HL-60/S4 (cell line): ENCODE measurements around the gene ETV1.

Experiments
- in situ Hi-C: fragments of 300-500 bp; cut with MboI; formaldehyde crosslinking; loops from 2 replicates; pipeline ENCODE4 v1.14.3; 2022; ENCODE audit warnings: low sequenced_read_pairs

Gene ETV1

GRCh38 chr7:13987395-13987794 lies 2.1 kb downstream of the ETV1 start:
- in situ Hi-C loops = no loop called here

GRCh38 chr7:13986208-13986607 lies 3.3 kb downstream of the ETV1 start:
- in situ Hi-C loops = no loop called here

DNA sequence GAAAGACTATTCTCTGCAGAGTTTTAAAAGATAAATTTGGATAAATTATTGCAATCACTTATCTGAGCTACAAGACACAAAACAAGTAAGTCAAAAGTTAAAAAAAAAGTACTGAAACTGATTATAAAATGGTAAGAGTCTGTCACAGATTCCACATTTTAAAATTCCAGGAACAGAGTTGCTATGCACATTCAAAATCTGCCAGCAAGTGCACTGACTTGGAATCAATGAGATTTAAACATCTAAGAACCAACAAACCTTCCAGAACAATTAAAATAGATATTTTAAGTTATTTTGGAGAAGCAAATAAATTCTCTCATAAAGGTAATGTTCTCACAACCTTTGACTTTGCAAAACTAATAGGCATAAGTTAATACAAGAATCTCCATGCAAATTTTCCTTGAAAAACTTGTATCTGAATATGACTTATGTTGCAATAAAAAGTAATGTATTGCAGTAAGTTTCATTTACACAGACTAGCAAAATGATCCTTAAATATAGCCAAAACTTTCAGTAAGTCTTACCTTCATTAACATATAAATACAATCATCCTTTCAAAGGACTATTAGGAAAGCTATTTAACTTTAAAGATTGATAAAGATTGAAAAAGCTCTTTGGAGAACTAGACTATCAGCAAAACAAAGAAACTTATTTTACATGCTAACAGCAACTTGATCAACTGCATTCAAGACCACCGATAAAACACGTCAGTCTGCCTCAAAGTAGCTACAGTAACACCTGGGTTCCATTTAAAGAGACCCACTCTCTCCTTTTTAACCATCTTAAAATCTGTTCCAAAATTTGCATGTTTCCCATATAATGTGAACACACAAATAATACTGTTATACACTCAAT lies 4.4 kb downstream of the ETV1 start:
- in situ Hi-C loops = no loop called here

- in situ Hi-C loops = no loop called here
These were observed 5.4 kb downstream of the ETV1 start for GRCh38 chr7:13984061-13984460.

DNA sequence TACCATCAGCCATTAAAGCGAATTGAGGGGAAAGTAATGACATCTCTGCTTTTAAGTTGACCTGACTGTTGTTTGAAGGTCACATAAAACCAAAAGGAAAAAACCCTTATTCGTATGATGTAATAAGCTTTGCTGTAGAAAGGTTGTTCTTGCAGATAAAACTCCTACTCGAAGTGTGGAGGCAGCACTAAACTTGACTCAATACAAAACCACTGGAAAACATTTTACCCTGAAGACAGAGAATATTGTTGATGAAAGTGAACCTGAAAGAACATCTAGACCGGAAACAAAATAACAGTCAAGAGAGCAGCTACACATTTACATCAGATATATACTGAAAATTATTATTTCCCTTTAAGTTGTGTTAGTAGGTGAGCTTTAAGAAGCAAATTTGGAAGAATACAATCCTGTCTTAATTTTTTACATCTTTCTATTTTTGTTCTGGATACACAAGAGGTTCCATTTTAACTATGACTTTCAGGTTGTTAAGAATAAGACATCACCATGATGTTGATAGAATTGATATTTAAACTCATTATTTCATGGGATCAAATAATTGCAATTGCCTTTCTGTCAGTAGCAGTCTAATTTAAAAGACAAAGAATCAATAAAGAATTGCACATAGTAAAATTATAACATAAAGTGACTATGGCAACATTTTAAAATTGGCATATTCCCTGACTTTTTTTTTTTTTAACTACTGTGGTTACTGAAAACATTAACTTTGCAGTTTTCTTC lies 6.4 kb downstream of the ETV1 start:
- in situ Hi-C loops = no loop called here

DNA sequence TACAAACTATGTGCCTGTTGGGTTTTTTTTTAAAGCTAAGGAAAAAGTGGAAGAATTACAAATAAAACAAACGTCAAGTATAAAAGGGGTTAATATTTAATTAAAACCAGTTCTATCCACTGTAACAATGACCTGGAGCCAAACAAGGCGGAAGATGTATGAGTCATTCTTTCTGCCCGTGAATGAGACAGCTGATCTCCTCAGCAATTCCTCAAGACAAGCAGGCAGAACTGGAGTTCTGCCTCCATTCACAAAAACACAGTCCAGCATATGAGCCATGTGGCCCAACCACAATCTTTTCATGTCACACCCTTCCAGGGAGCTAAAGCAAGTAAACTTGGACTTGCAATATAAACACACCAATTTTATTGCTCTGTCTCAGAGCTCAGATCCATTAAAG lies 8.4 kb downstream of the ETV1 start:
- in situ Hi-C loops = no loop called here

- in situ Hi-C loops = no loop called here
These were observed 9.0 kb downstream of the ETV1 start for GRCh38 chr7:13980474-13980873.

DNA sequence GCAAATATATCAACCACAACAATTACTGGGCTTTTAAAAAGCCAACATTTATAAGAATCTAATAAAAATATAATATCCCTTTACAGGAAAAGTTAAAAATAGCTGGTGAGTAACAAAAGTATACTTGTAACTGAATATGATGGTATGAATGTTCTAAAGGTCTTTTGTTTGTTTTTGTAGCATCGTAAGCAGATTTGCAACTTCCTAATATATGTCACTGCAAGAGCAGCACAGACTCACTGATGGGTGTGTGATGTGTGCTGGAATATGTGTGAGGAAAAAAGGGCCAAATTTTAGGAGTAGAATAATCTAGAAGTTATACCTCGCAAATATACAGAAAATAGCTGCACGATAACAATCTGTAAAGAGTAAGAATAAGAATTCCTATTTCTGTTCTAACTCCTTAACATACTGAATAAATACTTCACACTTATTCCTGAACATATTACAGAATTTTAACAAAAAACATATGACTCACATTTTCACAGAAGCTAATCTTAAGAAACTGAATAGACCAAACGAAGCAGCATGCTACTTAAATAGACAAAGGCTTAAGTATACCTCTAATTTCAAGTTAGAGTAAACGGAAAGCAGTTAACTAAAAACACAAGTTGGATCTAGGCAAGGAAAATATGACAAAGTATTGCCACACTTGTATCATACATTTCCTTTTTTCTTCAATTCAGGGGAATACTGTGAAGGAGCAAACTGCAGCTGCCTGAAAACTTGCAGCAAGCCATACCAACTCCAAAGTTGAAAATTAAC lies 9.6 kb downstream of the ETV1 start:
- in situ Hi-C loops = no loop called here

- in situ Hi-C loops = no loop called here
These were observed 12.9 kb downstream of the ETV1 start for GRCh38 chr7:13976594-13976993.

DNA sequence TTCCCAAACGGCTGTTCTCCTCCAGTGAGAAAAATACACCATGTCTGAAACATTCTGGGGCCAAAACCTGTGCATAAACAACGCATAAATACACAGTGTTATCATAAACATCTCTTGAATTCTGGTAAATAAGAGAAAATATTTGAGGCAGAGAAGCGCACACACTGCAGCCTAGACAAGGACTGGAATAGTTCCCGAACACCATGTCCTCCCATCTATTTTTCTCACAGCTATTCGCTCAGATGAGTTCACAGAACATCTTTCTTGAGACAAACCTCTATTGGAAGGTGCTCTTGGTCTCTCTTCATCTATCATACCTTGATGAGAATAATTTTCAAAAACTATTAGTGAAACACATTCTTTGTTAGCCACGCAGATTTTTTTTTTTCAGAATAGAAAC lies 24.4 kb downstream of the ETV1 start:
- in situ Hi-C loops = no loop called here

DNA sequence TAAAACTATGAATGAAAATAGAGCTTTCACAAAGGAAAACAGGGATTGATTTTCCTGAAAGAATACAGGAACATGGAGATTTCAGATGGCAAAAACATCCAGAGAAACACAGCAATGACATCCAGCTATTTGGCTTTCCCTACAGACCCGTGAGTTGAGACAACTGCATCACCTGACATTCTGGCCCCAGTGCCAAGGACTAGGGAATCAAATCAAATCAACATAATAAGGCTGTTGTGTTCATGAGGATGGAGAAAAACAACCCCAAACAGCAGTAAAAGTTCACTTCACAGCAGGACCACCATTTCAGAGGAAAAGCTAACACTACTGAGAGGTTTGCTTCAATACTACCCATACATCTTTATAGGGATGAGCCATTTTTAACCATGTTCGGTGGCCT lies 25.5 kb downstream of the ETV1 start:
- in situ Hi-C loops = no loop called here

GRCh38 chr7:13955494-13955893 lies 34.0 kb downstream of the ETV1 start:
- in situ Hi-C loops = no loop called here

GRCh38 chr7:13953368-13953767 lies 36.1 kb downstream of the ETV1 start:
- in situ Hi-C loops = no loop called here

GRCh38 chr7:13952921-13953320 lies 36.5 kb downstream of the ETV1 start:
- in situ Hi-C loops = no loop called here

DNA sequence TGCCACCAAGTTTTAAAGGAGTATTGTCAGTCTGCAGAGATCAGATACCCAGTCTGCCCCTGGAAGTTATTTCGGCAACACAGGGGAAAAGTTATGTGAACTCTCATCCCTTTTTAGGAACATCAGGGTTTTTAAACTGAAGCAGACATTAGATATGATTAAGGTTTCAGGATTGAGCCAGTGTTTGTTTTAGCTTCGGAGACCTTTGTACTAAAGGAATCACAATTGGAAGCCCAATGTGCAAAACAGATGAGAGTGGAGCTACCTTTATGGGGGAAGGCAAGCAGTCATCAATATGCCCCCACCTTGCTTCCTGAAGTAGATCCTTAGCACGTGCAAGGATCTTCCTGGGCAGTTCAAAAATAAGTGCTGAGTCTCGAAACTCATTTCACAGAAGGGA lies 39.5 kb downstream of the ETV1 start:
- in situ Hi-C loops = no loop called here

- in situ Hi-C loops = no loop called here
These were observed 40.0 kb downstream of the ETV1 start for GRCh38 chr7:13949445-13949844.

DNA sequence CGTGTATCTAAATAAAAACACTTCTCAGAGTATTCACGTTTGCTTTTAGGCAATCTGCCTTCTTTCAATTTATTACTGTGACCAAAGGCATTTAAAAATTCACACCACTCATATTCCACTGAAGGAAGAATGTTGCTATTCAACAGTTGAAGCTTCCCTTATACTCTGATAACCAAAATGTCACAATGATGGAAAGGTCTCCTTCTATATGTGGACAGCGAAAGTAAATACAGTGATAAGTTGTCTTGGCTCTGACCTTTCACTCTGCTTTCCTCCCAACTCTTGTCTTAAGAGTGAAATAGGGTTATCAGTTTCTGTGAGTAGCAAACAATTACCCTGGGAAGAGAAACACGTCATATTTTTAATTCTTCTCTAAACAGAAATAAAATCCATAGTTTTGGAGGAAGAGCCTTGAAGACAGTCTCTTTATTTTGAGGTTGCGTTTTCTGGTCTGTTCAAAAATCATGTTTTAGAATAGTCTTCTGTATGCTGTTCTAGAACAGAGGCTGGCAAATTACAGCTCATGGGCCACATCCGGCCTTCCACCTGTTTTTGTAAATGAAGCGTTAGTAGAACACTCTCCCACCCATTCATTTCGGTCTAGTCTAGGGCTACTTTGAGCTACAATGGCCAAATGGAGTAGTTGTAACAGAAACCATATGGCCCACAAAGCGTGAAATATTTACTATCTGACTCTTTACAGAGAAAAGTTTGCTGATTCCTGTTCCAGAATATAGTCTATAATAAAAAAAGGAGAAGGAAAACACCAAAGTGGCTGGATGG lies 41.3 kb downstream of the ETV1 start:
- in situ Hi-C loops = no loop called here

DNA sequence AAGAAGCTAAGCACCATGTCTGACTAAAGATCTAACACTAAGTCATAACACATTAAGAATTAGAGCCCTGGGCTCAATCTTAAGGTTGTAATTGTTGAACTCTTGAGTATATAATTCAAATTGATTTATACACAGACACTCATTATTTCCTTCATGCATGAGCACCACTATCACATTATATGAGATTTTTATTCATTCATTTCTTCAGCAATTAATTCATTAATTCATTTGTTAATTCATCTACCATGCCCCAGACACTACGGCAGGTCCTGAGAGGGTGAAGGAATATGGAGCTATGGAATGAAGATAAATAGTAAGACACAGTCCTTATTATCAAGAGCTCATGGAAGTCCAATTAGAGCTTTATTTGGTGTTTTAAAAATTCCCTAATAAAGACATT lies 41.9 kb downstream of the ETV1 start:
- in situ Hi-C loops = no loop called here

DNA sequence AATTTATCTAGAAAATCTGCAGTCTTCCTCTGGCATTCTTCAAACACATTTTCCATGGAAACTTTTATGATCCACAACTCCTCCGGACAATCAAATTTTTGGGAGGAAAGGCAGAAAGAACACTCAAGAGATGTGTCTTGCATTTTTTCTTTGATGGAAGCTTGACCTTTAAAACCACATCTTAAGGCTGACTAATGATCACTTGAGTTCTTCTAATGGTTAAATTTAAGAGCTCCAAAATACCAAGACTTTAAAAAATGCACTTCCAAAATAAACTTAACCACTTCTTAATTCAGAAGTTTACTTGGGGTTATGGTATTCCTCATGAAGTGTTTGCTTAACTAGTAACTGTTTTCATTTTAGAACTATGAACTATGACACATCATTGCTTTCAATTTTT lies 43.3 kb downstream of the ETV1 start:
- in situ Hi-C loops = no loop called here

GRCh38 chr7:13945670-13946069 lies 43.8 kb downstream of the ETV1 start:
- in situ Hi-C loops = no loop called here

DNA sequence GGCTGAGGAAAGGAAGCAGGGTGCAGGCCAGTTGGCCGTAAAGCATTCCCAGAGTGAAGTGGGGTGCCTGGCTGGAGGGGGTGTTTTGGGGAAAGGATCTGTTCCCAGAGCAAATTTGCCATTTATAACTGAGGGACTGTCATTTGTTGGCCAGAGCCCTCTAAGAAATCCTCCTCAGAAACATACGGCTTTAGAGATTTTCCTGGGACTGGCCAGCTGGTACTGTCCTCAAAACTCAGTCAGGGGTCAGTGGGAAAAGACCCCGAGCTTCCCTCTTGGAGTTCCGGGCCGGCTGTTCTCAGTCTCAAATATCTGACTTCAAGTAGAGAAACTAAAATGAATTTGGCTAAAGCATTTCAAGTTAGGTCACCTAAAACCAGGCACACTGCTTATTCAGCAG lies 55.9 kb downstream of the ETV1 start:
- in situ Hi-C loops = no loop called here
